Cerebellar cortex (tissue), 1 donor: Measurements from ENCODE around the gene ZFHX3.
"Not testable (repeated sequence)": the region's sequence is repeated elsewhere in the genome, so short reads cannot be mapped to it uniquely, and the experiment has no call there.

ENCODE experiments used
- DNase-seq: peaks from one replicate; pipeline ENCODE4 v3.0.0-alpha.2; 2015; ENCODE audit warnings: low spot score

Gene ZFHX3

GRCh38 chr16:73021866-73022495 lies 25.9 kb downstream of the ZFHX3 start:
- DNase-seq = no peak

- no peak for DNase-seq
Observed at GRCh38 chr16:73020409-73020884, 27.5 kb downstream of the ZFHX3 start.

GRCh38 chr16:73019457-73020362 lies 28.2 kb downstream of the ZFHX3 start:
- DNase-seq = no peak

- DNase-seq = no peak
Observed at GRCh38 chr16:73018821-73019456, 29.0 kb downstream of the ZFHX3 start.

GRCh38 chr16:73017321-73017720 lies 30.6 kb downstream of the ZFHX3 start:
- DNase-seq = no peak

- DNase-seq = no peak
Observed at GRCh38 chr16:73016488-73016830, 31.5 kb downstream of the ZFHX3 start.

GRCh38 chr16:73015612-73016487 lies 32.1 kb downstream of the ZFHX3 start:
- no peak for DNase-seq

- no peak for DNase-seq
Observed at GRCh38 chr16:73014768-73015167, 33.2 kb downstream of the ZFHX3 start.

GRCh38 chr16:73013974-73014373 lies 34.0 kb downstream of the ZFHX3 start:
- no peak for DNase-seq

GRCh38 chr16:73012341-73012740 lies 35.6 kb downstream of the ZFHX3 start:
- no peak for DNase-seq

GRCh38 chr16:73011926-73012325 lies 36.0 kb downstream of the ZFHX3 start:
- DNase-seq = no peak

GRCh38 chr16:73010150-73010676 lies 37.7 kb downstream of the ZFHX3 start:
- DNase-seq = no peak

GRCh38 chr16:73009710-73010109 lies 38.2 kb downstream of the ZFHX3 start:
- DNase-seq = not testable (repeated sequence)

GRCh38 chr16:73006026-73006425 lies 41.9 kb downstream of the ZFHX3 start:
- no peak for DNase-seq

- DNase-seq = no peak
Observed at GRCh38 chr16:73002866-73003265, 45.1 kb downstream of the ZFHX3 start.

- no peak for DNase-seq
Observed at GRCh38 chr16:73000907-73001521, 46.9 kb downstream of the ZFHX3 start.

GRCh38 chr16:73000020-73000906 lies 47.7 kb downstream of the ZFHX3 start:
- no peak for DNase-seq

- no peak for DNase-seq
Observed at GRCh38 chr16:72999541-73000019, 48.3 kb downstream of the ZFHX3 start.

- DNase-seq = no peak
Observed at GRCh38 chr16:72997141-72997542, 50.8 kb downstream of the ZFHX3 start.
